HepG2 (cell line): ENCODE measurements around the gene METTL14. TPM values are rescaled to one million over a fixed set of nuclear protein-coding genes. Genes with fewer than 3 reads are reported as not detected.

Experiments
- ELF3 ChIP-seq: IDR thresholded peaks from 2 replicates; pipeline ENCODE4 v1.6.1; 2016; ENCODE audit warnings: missing genetic modification reagents, missing compliant biosample characterization
- ERF ChIP-seq: IDR thresholded peaks from 2 replicates; pipeline ENCODE4 v1.6.1; 2018; ENCODE audit warnings: missing biosample characterization, missing genetic modification reagents
- ETV6 ChIP-seq: sonication (generic); formaldehyde crosslinking; conservative IDR thresholded peaks from 2 replicates; pipeline ENCODE4 v1.4.0; 2020; ENCODE audit warnings: missing genetic modification reagents
- FOXA3 ChIP-seq: IDR thresholded peaks from 2 replicates; pipeline ENCODE4 v1.6.1; 2016; ENCODE audit warnings: missing genetic modification reagents, missing compliant biosample characterization
- KLF11 ChIP-seq: IDR thresholded peaks from 2 replicates; pipeline ENCODE4 v1.6.1; 2016; ENCODE audit warnings: missing compliant biosample characterization
- MTF1 ChIP-seq: sonication (generic); formaldehyde crosslinking; IDR thresholded peaks from 2 replicates; pipeline ENCODE4 v1.5.0; 2020; ENCODE audit warnings: missing genetic modification reagents
- PATZ1 ChIP-seq: sonication (generic); formaldehyde crosslinking; IDR thresholded peaks from 2 replicates; pipeline ENCODE4 v1.4.0; 2020; ENCODE audit warnings: missing genetic modification reagents
- PRDM10 ChIP-seq: sonication (generic); formaldehyde crosslinking; IDR thresholded peaks from 2 replicates; pipeline ENCODE4 v1.4.0; 2020; ENCODE audit warnings: low read depth, missing genetic modification reagents
- SALL1 ChIP-seq: sonication (generic); formaldehyde crosslinking; IDR thresholded peaks from 2 replicates; pipeline ENCODE4 v1.8.0; 2022; ENCODE audit warnings: mild to moderate bottlenecking, missing genetic modification reagents
- SMAD3 ChIP-seq: sonication (generic); formaldehyde crosslinking; IDR thresholded peaks from 2 replicates; pipeline ENCODE4 v1.4.0; 2020; ENCODE audit warnings: missing genetic modification reagents
- SP140L ChIP-seq: sonication (generic); formaldehyde crosslinking; IDR thresholded peaks from 2 replicates; pipeline ENCODE4 v1.4.0; 2020; ENCODE audit warnings: missing genetic modification reagents, borderline replicate concordance
- ZBTB1 ChIP-seq: sonication (generic); formaldehyde crosslinking; IDR thresholded peaks from 2 replicates; pipeline ENCODE4 v1.4.0; 2020; ENCODE audit warnings: missing genetic modification reagents, borderline replicate concordance
- ZNF232 ChIP-seq: sonication (generic); formaldehyde crosslinking; IDR thresholded peaks from 2 replicates; pipeline ENCODE4 v1.4.0; 2020; ENCODE audit warnings: missing genetic modification reagents, borderline replicate concordance
- ZNF431 ChIP-seq: sonication (generic); formaldehyde crosslinking; IDR thresholded peaks from 2 replicates; pipeline ENCODE4 v1.9.0; 2022; ENCODE audit warnings: missing genetic modification reagents, low read depth, mild to moderate bottlenecking, borderline replicate concordance
- ZNF614 ChIP-seq: IDR thresholded peaks from 2 replicates; pipeline ENCODE4 v1.6.1; 2018; ENCODE audit warnings: missing biosample characterization, missing genetic modification reagents, inconsistent platforms, borderline replicate concordance
- polyA plus RNA-seq, 8 experiments: library from polyadenylated mRNA; depleted of rRNA in 3 of 8; stranded (reverse) in 7 of 8; unstranded in 1 of 8; fragments of >200 nt; fragmentation: Illumina TruSeq in 4 of 8; extraction: Trizol in 4 of 8; gene quantifications; 2 replicates each; pipeline versions ENCODE4 v1.2.1 to v1.2.3, GENCODE V29; 2011 to 2016; ENCODE audit warnings: low read depth in 4 of 8, missing spikeins in 1 of 8, mixed read lengths in 1 of 8; ENCODE audit not compliant: insufficient read depth in 1 of 8
- total RNA-seq, 5 experiments: library from RNA; depleted of rRNA; stranded (reverse); fragments of >200 nt; fragmentation: Illumina TruSeq; extraction: Trizol; gene quantifications; 2 replicates each; pipeline ENCODE4 v1.2.3, GENCODE V29; 2016; ENCODE audit warnings: low read depth in 1 of 5
- TF ChIP-seq, protein P1 (sequence below): sonication (generic); formaldehyde crosslinking; IDR thresholded peaks from 2 replicates; pipeline ENCODE4 v1.4.0; 2020; ENCODE audit warnings: missing genetic modification reagents
- TF ChIP-seq, protein P2 (sequence below): sonication (generic); formaldehyde crosslinking; IDR thresholded peaks from 2 replicates; pipeline ENCODE4 v1.4.0; 2020; ENCODE audit warnings: missing genetic modification reagents

METTL14 gene
- total and polyA plus RNA-seq, 2 of the 13 experiments (the other 11 are each of a cell fraction or from before 2014, with no cell fraction given), result 11.6 to 44.9 TPM

DNA sequence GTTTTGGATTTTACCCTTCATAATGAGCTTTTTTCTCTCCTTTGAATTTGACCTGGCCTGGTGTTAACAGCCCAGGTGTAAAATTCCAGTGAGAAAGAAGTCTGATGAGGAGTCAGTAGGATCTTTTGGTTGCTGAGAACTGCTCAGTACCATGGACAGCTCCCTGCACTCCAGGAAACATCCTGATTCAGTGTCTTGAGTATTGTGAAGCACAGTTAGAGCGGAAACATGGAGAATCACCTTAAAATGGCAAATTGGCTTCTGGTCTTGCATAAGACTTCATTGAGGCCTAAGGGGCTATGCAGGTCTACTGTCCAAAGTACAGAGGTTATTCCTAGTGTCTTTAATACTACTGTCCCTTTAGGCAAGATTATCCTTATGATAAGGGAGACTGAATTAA, 16.0 kb upstream of the METTL14 start (continued):
- TF ChIP-seq, protein P1, sequence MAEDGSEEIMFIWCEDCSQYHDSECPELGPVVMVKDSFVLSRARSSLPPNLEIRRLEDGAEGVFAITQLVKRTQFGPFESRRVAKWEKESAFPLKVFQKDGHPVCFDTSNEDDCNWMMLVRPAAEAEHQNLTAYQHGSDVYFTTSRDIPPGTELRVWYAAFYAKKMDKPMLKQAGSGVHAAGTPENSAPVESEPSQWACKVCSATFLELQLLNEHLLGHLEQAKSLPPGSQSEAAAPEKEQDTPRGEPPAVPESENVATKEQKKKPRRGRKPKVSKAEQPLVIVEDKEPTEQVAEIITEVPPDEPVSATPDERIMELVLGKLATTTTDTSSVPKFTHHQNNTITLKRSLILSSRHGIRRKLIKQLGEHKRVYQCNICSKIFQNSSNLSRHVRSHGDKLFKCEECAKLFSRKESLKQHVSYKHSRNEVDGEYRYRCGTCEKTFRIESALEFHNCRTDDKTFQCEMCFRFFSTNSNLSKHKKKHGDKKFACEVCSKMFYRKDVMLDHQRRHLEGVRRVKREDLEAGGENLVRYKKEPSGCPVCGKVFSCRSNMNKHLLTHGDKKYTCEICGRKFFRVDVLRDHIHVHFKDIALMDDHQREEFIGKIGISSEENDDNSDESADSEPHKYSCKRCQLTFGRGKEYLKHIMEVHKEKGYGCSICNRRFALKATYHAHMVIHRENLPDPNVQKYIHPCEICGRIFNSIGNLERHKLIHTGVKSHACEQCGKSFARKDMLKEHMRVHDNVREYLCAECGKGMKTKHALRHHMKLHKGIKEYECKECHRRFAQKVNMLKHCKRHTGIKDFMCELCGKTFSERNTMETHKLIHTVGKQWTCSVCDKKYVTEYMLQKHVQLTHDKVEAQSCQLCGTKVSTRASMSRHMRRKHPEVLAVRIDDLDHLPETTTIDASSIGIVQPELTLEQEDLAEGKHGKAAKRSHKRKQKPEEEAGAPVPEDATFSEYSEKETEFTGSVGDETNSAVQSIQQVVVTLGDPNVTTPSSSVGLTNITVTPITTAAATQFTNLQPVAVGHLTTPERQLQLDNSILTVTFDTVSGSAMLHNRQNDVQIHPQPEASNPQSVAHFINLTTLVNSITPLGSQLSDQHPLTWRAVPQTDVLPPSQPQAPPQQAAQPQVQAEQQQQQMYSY (CRISPR knock-in tag), result peak; percentile 50; the same call in 1 of the 2 replicates
- peak; percentile 93 for TF ChIP-seq ELF3 (CRISPR knock-in tag)
- TF ChIP-seq SALL1 (CRISPR knock-in tag), result peak; percentile 41; the same call in 1 of the 2 replicates
- peak; percentile 76; the same call in 1 of the 2 replicates for TF ChIP-seq ETV6 (CRISPR knock-in tag)
- peak; percentile 90; the same call in 1 of the 2 replicates for TF ChIP-seq ZBTB1 (CRISPR knock-in tag)
- peak; percentile 85 for TF ChIP-seq MTF1 (CRISPR knock-in tag)
- TF ChIP-seq PRDM10 (CRISPR knock-in tag), result 0 out of 2 replicates have a peak, but pooled peaks have one; percentile 40
- 0 out of 2 replicates have a peak, but pooled peaks have one; percentile 49 for TF ChIP-seq SP140L (CRISPR knock-in tag)
- peak; percentile 64; the same call in 1 of the 2 replicates for TF ChIP-seq ZNF614 (CRISPR knock-in tag)
- peak; percentile 96 for TF ChIP-seq KLF11 (CRISPR knock-in tag)
- TF ChIP-seq FOXA3 (CRISPR knock-in tag), result peak; percentile 38; the same call in 1 of the 2 replicates
- TF ChIP-seq ZNF232, result peak; percentile 92; the same call in 1 of the 2 replicates
- peak; percentile 96 for TF ChIP-seq ERF (CRISPR knock-in tag)
- peak; percentile 38; the same call in 1 of the 2 replicates for TF ChIP-seq ZNF431 (CRISPR knock-in tag)
- TF ChIP-seq, protein P2, sequence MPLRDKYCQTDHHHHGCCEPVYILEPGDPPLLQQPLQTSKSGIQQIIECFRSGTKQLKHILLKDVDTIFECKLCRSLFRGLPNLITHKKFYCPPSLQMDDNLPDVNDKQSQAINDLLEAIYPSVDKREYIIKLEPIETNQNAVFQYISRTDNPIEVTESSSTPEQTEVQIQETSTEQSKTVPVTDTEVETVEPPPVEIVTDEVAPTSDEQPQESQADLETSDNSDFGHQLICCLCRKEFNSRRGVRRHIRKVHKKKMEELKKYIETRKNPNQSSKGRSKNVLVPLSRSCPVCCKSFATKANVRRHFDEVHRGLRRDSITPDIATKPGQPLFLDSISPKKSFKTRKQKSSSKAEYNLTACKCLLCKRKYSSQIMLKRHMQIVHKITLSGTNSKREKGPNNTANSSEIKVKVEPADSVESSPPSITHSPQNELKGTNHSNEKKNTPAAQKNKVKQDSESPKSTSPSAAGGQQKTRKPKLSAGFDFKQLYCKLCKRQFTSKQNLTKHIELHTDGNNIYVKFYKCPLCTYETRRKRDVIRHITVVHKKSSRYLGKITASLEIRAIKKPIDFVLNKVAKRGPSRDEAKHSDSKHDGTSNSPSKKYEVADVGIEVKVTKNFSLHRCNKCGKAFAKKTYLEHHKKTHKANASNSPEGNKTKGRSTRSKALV, result 0 out of 2 replicates have a peak, but pooled peaks have one; percentile 50
- peak; percentile 93 for TF ChIP-seq SMAD3 (CRISPR knock-in tag)
- TF ChIP-seq PATZ1 (CRISPR knock-in tag), result peak; percentile 37; the same call in 1 of the 2 replicates
